Glutamatergic neuron (in vitro differentiated cells): ENCODE data around the gene PIK3R3. TPM values are rescaled to one million over a fixed set of nuclear protein-coding genes. Genes with fewer than 3 reads are reported as not detected.

ENCODE experiments used
- DNase-seq: peaks from one replicate; pipeline ENCODE4 v3.0.0; 2022
- H3K27ac Mint-ChIP-seq: one replicate; pipeline ENCODE4 v1.8.0; 2020; ENCODE audit warnings: mild to moderate bottlenecking, mixed read lengths, inconsistent platforms; ENCODE audit not compliant: unreplicated experiment
- H3K27me3 Mint-ChIP-seq: one replicate; pipeline ENCODE4 v1.8.0; 2020; ENCODE audit warnings: mild to moderate bottlenecking, moderate library complexity, mixed read lengths, inconsistent platforms; ENCODE audit not compliant: unreplicated experiment
- H3K36me3 Mint-ChIP-seq: one replicate; pipeline ENCODE4 v1.8.0; 2020; ENCODE audit warnings: mild to moderate bottlenecking, mixed read lengths, inconsistent platforms; ENCODE audit not compliant: unreplicated experiment
- H3K4me1 Mint-ChIP-seq: one replicate; pipeline ENCODE4 v1.8.0; 2020; ENCODE audit warnings: mild to moderate bottlenecking, low read depth, mixed read lengths, inconsistent platforms; ENCODE audit not compliant: unreplicated experiment
- H3K4me3 Mint-ChIP-seq: one replicate; pipeline ENCODE4 v1.8.0; 2020; ENCODE audit warnings: mild to moderate bottlenecking, mixed read lengths, inconsistent platforms; ENCODE audit not compliant: unreplicated experiment
- H3K9me3 Mint-ChIP-seq: one replicate; pipeline ENCODE4 v1.8.0; 2020; ENCODE audit warnings: mild to moderate bottlenecking, moderate library complexity, mixed read lengths, inconsistent platforms; ENCODE audit not compliant: unreplicated experiment
- total RNA-seq: library from RNA; stranded (reverse); fragmentation: NEBNext Ultra II Directional; extraction: Animal tissue kit (Norgen Biotek cat#: 25700); gene quantifications from one replicate; pipeline ENCODE4 v1.2.1, GENCODE V29; 2021; ENCODE audit not compliant: unreplicated experiment
- TF ChIP-seq, protein P1 (sequence below): fragments of 200-600 bp; sonication (generic); IDR thresholded peaks from one replicate; pipeline ENCODE4 v1.5.0; 2021; ENCODE audit not compliant: partially characterized antibody, unreplicated experiment

Gene PIK3R3
- total RNA-seq, 1 donor from 2014 or later = 156 TPM

DNA sequence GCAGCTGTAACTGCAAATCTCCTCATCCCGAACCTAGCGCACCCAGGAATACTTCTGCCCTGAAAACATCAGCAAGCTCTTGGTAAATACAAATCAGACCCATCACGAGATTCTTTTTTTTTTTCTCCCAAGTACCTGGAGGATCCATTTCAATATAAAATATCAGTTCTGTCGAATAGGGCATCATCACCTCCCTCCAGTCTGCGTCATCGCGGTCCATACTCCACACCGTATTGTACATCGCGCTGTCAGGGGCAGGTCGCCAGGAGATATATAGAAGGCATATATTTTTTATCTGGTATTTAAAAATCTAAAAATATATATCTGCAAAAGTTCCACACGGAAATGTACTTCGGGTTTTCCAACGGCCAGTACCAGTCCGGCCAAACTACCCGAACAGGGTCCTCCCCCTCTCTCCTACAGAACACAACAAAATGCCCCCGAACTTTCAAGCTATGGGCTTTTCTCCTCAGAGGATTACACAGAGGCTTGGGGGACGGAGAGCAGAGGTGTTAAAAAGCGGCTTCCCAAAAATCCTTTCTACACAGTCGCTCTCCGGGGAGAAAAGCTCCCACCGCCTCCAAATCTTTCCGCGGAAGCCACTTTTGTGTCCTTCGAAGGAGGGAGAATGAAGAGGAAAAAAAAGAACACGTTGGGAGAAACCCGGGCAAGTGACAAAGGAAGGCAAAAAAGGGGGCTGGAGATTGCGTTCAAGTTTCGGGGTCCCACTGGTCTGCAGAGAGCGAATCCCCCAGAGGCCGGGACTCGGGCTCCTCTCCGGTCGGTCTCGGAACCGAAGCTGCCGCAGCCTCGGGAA is 509 bp downstream of the PIK3R3 start:
- peak; percentile 30 for DNase-seq
- TF ChIP-seq, protein P1, sequence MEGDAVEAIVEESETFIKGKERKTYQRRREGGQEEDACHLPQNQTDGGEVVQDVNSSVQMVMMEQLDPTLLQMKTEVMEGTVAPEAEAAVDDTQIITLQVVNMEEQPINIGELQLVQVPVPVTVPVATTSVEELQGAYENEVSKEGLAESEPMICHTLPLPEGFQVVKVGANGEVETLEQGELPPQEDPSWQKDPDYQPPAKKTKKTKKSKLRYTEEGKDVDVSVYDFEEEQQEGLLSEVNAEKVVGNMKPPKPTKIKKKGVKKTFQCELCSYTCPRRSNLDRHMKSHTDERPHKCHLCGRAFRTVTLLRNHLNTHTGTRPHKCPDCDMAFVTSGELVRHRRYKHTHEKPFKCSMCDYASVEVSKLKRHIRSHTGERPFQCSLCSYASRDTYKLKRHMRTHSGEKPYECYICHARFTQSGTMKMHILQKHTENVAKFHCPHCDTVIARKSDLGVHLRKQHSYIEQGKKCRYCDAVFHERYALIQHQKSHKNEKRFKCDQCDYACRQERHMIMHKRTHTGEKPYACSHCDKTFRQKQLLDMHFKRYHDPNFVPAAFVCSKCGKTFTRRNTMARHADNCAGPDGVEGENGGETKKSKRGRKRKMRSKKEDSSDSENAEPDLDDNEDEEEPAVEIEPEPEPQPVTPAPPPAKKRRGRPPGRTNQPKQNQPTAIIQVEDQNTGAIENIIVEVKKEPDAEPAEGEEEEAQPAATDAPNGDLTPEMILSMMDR = no peak
- H3K27me3 Mint-ChIP-seq = peaks cover 22% of the 10 kb centered on the region
- peaks cover 21% of the 10 kb centered on the region for H3K9me3 Mint-ChIP-seq
- H3K4me3 Mint-ChIP-seq = peak overlapping the region; percentile 95
- H3K27ac Mint-ChIP-seq = peak overlapping the region; percentile 100
- H3K36me3 Mint-ChIP-seq = no peaks in the 10 kb centered on the region
- peaks cover 15% of the 10 kb centered on the region for H3K4me1 Mint-ChIP-seq

DNA sequence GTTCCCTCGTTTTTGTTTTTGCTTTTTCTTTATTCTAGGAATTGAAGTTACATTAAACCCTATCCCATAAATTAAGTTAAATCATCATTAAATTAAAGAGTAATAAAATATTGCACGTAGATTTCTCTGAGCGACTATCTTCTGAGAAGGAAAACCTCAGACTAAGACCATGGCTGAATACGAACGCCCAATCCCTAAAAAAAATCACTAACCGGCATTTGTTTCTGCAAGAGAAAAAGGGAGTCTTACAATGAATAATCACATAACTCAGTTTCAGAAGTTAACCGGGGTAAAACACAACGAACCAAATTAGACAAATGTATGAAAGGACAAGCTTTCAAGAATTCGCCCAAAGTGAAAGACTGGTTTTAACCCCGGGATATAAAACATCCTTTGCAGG is 1.3 kb downstream of the PIK3R3 start:
- peaks cover 21% of the 10 kb centered on the region for H3K9me3 Mint-ChIP-seq
- TF ChIP-seq, protein P1 = no peak
- H3K4me3 Mint-ChIP-seq = peak overlapping the region; percentile 95
- peak overlapping the region; percentile 100 for H3K27ac Mint-ChIP-seq
- H3K36me3 Mint-ChIP-seq = no peaks in the 10 kb centered on the region
- peaks cover 20% of the 10 kb centered on the region for H3K27me3 Mint-ChIP-seq
- H3K4me1 Mint-ChIP-seq = peaks cover 11% of the 10 kb centered on the region
- no peak for DNase-seq

DNA sequence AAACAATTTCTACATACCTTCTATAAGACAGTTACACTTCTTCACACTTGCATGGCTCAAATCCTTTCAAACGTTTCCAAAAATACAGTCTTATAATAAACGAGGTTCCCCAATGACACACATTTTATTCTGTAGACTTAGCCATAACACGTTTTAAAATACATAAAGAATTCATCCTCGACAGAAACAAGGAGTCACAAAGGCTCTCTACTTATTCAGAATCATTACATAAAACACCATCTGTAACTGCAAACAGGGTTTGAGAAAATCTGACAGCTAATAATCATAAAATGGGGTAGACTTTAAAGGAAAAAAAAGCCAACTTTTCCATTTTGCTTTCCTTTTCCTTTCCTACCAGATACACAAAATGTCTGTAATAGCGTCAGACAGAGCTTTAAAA is 1.8 kb downstream of the PIK3R3 start:
- Mint-ChIP-seq H3K27me3 (peaks cover 20% of the 10 kb centered on the region), H3K36me3 (no peaks in the 10 kb centered on the region), H3K27ac (peak overlapping the region; percentile 100), H3K9me3 (peaks cover 21% of the 10 kb centered on the region), H3K4me3 (peak overlapping the region; percentile 95), H3K4me1 (peaks cover 11% of the 10 kb centered on the region)
- TF ChIP-seq, protein P1 = no peak
- DNase-seq = no peak

DNA sequence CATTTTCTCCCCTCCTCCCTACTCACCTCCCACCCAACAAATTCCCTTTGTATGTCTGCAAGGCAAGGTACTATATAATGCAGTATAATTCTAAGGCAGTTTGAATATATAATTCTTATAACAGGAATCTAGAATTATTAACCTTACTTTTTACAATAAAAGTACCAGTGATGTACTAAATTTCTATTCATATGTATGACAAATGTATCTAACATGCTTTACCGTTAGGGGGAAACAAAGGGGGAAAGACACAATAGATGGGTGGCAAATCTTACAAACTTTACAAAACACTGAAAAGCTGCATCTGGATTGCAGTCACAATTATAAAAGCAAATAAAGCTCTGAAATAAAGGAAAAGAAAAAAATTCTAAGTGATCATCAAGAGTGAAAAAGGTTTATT is 2.3 kb downstream of the PIK3R3 start:
- TF ChIP-seq, protein P1 = no peak
- peaks cover 20% of the 10 kb centered on the region for H3K27me3 Mint-ChIP-seq
- peaks cover 21% of the 10 kb centered on the region for H3K9me3 Mint-ChIP-seq
- peak overlapping the region; percentile 100 for H3K27ac Mint-ChIP-seq
- no peak for DNase-seq
- peak overlapping the region; percentile 95 for H3K4me3 Mint-ChIP-seq
- no peaks in the 10 kb centered on the region for H3K36me3 Mint-ChIP-seq
- H3K4me1 Mint-ChIP-seq = peaks cover 11% of the 10 kb centered on the region

DNA sequence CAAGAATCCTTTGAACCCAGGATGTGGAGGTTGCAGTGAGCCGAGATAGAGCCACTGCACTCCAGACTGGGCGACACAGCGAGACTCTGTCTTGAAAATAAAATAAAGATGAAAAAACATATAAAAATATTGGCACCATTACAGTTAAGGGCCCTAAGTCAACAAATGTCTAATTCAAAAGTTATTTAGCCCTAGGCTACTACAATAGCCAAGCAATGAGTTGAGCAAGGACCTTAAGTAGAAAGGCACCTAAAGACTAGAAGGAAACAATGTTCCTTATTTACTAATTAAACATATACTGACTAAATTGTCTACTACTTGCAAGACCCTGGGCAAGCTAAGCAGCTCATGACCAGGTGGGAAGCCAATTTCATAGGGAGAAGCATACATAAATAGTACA is 4.1 kb downstream of the PIK3R3 start:
- TF ChIP-seq, protein P1 = no peak
- no peak for DNase-seq
- H3K9me3 Mint-ChIP-seq = peaks cover 21% of the 10 kb centered on the region
- H3K4me1 Mint-ChIP-seq = peaks cover 3% of the 10 kb centered on the region
- H3K27ac Mint-ChIP-seq = no peak overlapping the region
- H3K27me3 Mint-ChIP-seq = peaks cover 12% of the 10 kb centered on the region
- no peaks in the 10 kb centered on the region for H3K36me3 Mint-ChIP-seq
- peak overlapping the region; percentile 95 for H3K4me3 Mint-ChIP-seq
